Ishikawa (cell line): ENCODE results near the gene ARID1B.

Source experiments
- CEBPB ChIP-seq: IDR thresholded peaks from 2 replicates; pipeline ENCODE4 v1.6.1; 2012
- CREB1 ChIP-seq: IDR thresholded peaks from 2 replicates; pipeline ENCODE4 v1.6.1; 2012; ENCODE audit warnings: low read depth
- EP300 ChIP-seq: IDR thresholded peaks from 2 replicates; pipeline ENCODE4 v1.6.1; 2012; ENCODE audit warnings: borderline replicate concordance
- FOXM1 ChIP-seq: IDR thresholded peaks from 2 replicates; pipeline ENCODE4 v1.6.1; 2012; ENCODE audit warnings: low read depth, borderline replicate concordance
- RAD21 ChIP-seq: IDR thresholded peaks from 2 replicates; pipeline ENCODE4 v1.6.1; 2012; ENCODE audit warnings: low read depth
- REST ChIP-seq: IDR thresholded peaks from 2 replicates; pipeline ENCODE4 v1.6.1; 2012; ENCODE audit warnings: low read depth, mild to moderate bottlenecking
- TAF1 ChIP-seq: IDR thresholded peaks from 2 replicates; pipeline ENCODE4 v1.6.1; 2012; ENCODE audit warnings: low read depth, mild to moderate bottlenecking
- TCF12 ChIP-seq: IDR thresholded peaks from 2 replicates; pipeline ENCODE4 v1.6.1; 2012; ENCODE audit warnings: low read depth
- TEAD4 ChIP-seq: IDR thresholded peaks from 2 replicates; pipeline ENCODE4 v1.6.1; 2012
- YY1 ChIP-seq: IDR thresholded peaks from 2 replicates; pipeline ENCODE4 v1.6.1; 2012; ENCODE audit warnings: low read depth
- TF ChIP-seq, protein P1 (sequence below): IDR thresholded peaks from 2 replicates; pipeline ENCODE4 v1.6.1; 2012
- TF ChIP-seq, protein P2 (sequence below): IDR thresholded peaks from 2 replicates; pipeline ENCODE4 v1.6.1; 2012

- TF ChIP-seq EP300 (no peak), REST (no peak), TAF1 (no peak), TEAD4 (no peak), YY1 (no peak), RAD21 (no peak), CREB1 (no peak), FOXM1 (no peak), TCF12 (no peak), CEBPB (no peak)
- TF ChIP-seq, protein P1, sequence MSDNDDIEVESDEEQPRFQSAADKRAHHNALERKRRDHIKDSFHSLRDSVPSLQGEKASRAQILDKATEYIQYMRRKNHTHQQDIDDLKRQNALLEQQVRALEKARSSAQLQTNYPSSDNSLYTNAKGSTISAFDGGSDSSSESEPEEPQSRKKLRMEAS, result no peak
- TF ChIP-seq, protein P2, sequence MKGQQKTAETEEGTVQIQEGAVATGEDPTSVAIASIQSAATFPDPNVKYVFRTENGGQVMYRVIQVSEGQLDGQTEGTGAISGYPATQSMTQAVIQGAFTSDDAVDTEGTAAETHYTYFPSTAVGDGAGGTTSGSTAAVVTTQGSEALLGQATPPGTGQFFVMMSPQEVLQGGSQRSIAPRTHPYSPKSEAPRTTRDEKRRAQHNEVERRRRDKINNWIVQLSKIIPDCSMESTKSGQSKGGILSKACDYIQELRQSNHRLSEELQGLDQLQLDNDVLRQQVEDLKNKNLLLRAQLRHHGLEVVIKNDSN, result no peak
These were observed 5.4 kb upstream of the ARID1B start for GRCh38 chr6:156771761-156772160.
